H7 (cell line): ENCODE data around the gene ING2. TPM values are rescaled to one million over a fixed set of nuclear protein-coding genes. Genes with fewer than 3 reads are reported as not detected.
A peak's percentile ranks its signal among the peaks of the same experiment; 100 is the strongest.
"Not testable (repeated sequence)": the region's sequence is repeated elsewhere in the genome, so short reads cannot be mapped to it uniquely, and the experiment has no call there.

Source experiments
- DNase-seq: peaks from one replicate; pipeline ENCODE4 v3.0.0; 2012
- H3K27me3 ChIP-seq: 2 replicates; pipeline ENCODE4 v1.6.0; 2011; ENCODE audit warnings: mild to moderate bottlenecking, low read length; ENCODE audit not compliant: control insufficient read depth, insufficient read depth
- H3K36me3 ChIP-seq: replicated peaks from 2 replicates; pipeline ENCODE4 v1.5.1; 2011; ENCODE audit warnings: low read length; ENCODE audit not compliant: control insufficient read depth, insufficient read depth
- H3K4me3 ChIP-seq: 2 replicates; pipeline ENCODE4 v1.5.1; 2011; ENCODE audit warnings: low read depth, mild to moderate bottlenecking, control low read depth, low read length, moderate library complexity; ENCODE audit not compliant: insufficient read depth
- total RNA-seq: library from RNA; depleted of rRNA; stranded (reverse); fragments of >200 nt; shearing (Covaris generic); gene quantifications from 2 replicates; pipeline ENCODE4 v1.2.3, GENCODE V29; 2014

ING2 gene
- total RNA-seq, 1 experiment from 2014 or later: 12.0 TPM

GRCh38 chr4:183482515-183483095 is 22.3 kb upstream of the ING2 start:
- H3K36me3 ChIP-seq, H3K4me3 ChIP-seq, H3K27me3 ChIP-seq, DNase-seq: not testable (repeated sequence)

GRCh38 chr4:183483997-183484396 is 20.9 kb upstream of the ING2 start:
- H3K27me3 ChIP-seq: no peaks in the 10 kb centered on the region
- H3K36me3 ChIP-seq: no peaks in the 10 kb centered on the region
- no peak overlapping the region for H3K4me3 ChIP-seq
- no peak for DNase-seq

- no peak overlapping the region for H3K4me3 ChIP-seq
- H3K27me3 ChIP-seq: no peaks in the 10 kb centered on the region
- DNase-seq: no peak
- H3K36me3 ChIP-seq: no peaks in the 10 kb centered on the region
These were observed 19.3 kb upstream of the ING2 start for GRCh38 chr4:183485411-183486160.

- no peak for DNase-seq
- no peaks in the 10 kb centered on the region for H3K27me3 ChIP-seq
- H3K4me3 ChIP-seq: no peak overlapping the region
- no peaks in the 10 kb centered on the region for H3K36me3 ChIP-seq
These were observed 12.1 kb upstream of the ING2 start for GRCh38 chr4:183492791-183493222.

GRCh38 chr4:183493246-183493645 is 11.6 kb upstream of the ING2 start:
- no peak overlapping the region for H3K4me3 ChIP-seq
- H3K36me3 ChIP-seq: no peaks in the 10 kb centered on the region
- DNase-seq: no peak
- no peaks in the 10 kb centered on the region for H3K27me3 ChIP-seq

- no peaks in the 10 kb centered on the region for H3K36me3 ChIP-seq
- no peak for DNase-seq
- H3K27me3 ChIP-seq: no peaks in the 10 kb centered on the region
- no peak overlapping the region for H3K4me3 ChIP-seq
These were observed 9.7 kb upstream of the ING2 start for GRCh38 chr4:183495184-183495583.

GRCh38 chr4:183499389-183499788 is 5.5 kb upstream of the ING2 start:
- no peaks in the 10 kb centered on the region for H3K27me3 ChIP-seq
- no peak for DNase-seq
- no peaks in the 10 kb centered on the region for H3K36me3 ChIP-seq
- no peak overlapping the region for H3K4me3 ChIP-seq

GRCh38 chr4:183499801-183500200 is 5.1 kb upstream of the ING2 start:
- DNase-seq: no peak
- Histone ChIP-seq H3K36me3 (no peaks in the 10 kb centered on the region), H3K27me3 (no peaks in the 10 kb centered on the region), H3K4me3 (no peak overlapping the region)

- Histone ChIP-seq H3K36me3 (no peaks in the 10 kb centered on the region), H3K4me3 (peak overlapping the region; percentile 97), H3K27me3 (no peaks in the 10 kb centered on the region)
- no peak for DNase-seq
These were observed 1.3 kb upstream of the ING2 start for GRCh38 chr4:183503497-183504063.

- Histone ChIP-seq H3K4me3 (peak overlapping the region; percentile 97), H3K36me3 (no peaks in the 10 kb centered on the region), H3K27me3 (no peaks in the 10 kb centered on the region)
- peak; percentile 98 for DNase-seq
These were observed 561 bp upstream of the ING2 start for GRCh38 chr4:183504064-183504929.

- peak; percentile 93 for DNase-seq
- H3K4me3 ChIP-seq: peak overlapping the region; percentile 97
- no peaks in the 10 kb centered on the region for H3K27me3 ChIP-seq
- no peaks in the 10 kb centered on the region; the same call in 1 of the 2 replicates for H3K36me3 ChIP-seq
These were observed 942 bp downstream of the ING2 start for GRCh38 chr4:183505611-183506388.

- no peaks in the 10 kb centered on the region; the same call in 1 of the 2 replicates for H3K36me3 ChIP-seq
- no peaks in the 10 kb centered on the region for H3K27me3 ChIP-seq
- H3K4me3 ChIP-seq: peak overlapping the region; percentile 97
- DNase-seq: no peak
These were observed 1.5 kb downstream of the ING2 start for GRCh38 chr4:183506389-183506735.

GRCh38 chr4:183507925-183508696 is 3.3 kb downstream of the ING2 start:
- H3K27me3 ChIP-seq: no peaks in the 10 kb centered on the region
- H3K36me3 ChIP-seq: no peaks in the 10 kb centered on the region; the same call in 1 of the 2 replicates
- DNase-seq: no peak
- H3K4me3 ChIP-seq: no peak overlapping the region
